Measurements from ENCODE around the gene LUC7L2. TPM values are rescaled to one million over a fixed set of nuclear protein-coding genes. Genes with fewer than 3 reads are reported as not detected.
A peak's percentile ranks its signal among the peaks of the same experiment; 100 is the strongest.
"Not testable (repeated sequence)": the region's sequence is repeated elsewhere in the genome, so short reads cannot be mapped to it uniquely, and the experiment has no call there.

The LUC7L2 gene, protein sequence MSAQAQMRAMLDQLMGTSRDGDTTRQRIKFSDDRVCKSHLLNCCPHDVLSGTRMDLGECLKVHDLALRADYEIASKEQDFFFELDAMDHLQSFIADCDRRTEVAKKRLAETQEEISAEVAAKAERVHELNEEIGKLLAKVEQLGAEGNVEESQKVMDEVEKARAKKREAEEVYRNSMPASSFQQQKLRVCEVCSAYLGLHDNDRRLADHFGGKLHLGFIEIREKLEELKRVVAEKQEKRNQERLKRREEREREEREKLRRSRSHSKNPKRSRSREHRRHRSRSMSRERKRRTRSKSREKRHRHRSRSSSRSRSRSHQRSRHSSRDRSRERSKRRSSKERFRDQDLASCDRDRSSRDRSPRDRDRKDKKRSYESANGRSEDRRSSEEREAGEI
- total RNA-seq = 100 to 1,000 TPM in 1 of 7 donors, 10 to 100 TPM in 6; 75.0 to 105 (median 84.8) TPM
- polyA plus RNA-seq = 10 to 100 TPM; 34.0 to 48.4 (median 40.2) TPM
- long read RNA-seq, donor 1, transcript LUC7L2-202 (10 exons, 2,645 nt) = major isoform, 7 of 42 reads
- long read RNA-seq, donor 1, partial matches to known transcripts = 30 of 42 reads
- long read RNA-seq, donor 1, other reads (novel, unspliced or antisense) = 0 of 42 reads
- long read RNA-seq, donor 2, transcript LUC7L2-202 (10 exons, 2,645 nt) = major isoform, 16 of 37 reads
- long read RNA-seq, donor 2, partial matches to known transcripts = 16 of 37 reads
- long read RNA-seq, donor 2, other reads (novel, unspliced or antisense) = 0 of 37 reads

DNA sequence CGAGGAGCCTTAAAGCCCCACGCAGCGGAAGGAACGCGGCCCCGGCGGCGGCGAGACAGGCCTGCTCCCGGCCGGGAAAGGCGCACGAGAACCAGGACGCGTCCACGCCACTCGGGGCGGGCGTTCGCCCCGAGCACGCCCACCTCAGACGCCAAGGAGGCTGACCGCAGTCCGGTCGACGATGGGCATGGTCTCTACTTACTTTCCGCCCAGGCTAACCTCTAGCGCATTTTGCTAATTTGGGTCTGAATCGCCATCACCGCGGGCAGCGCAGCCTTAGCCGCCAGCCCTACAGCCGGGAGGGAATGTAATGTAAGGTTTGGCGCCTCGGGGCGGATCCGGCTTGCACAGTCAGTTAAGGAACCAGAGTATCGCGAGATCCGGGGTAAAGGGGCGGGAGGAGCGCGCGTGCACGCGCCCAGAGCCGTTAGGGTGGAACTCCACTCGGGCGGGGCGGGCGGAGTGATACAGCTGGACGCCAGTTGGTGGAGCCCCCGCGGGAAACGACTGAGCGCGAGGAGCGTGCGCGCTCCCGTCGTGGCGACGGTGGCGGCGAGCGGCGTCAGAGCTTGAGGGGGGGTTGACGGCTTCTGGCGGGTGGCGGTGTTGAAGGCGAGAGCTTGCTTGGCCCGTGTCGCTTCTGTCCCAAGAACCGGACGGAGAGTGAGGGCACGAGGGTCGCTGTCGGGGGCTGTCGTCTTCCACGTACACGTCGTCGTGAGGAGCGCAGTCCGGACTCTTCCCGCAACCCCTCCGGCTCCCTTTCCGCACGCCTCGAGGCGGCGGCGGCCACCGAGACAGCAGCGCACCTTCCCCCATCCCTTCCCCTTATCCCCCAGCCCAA, at the start of gene LUC7L2:
Gene LUC7L2, plus strand, starts transcription at position 529 of the 844 bp plus-strand sequence. CDS start 368 bp downstream, outside the sequence.
- Histone ChIP-seq H3K9me3 (no peaks in the 10 kb centered on the region), H3K27ac (peak within 1 kb of the TSS; percentile 96 to 100 (median 100)), H3K4me1 (peaks cover 21 to 58% (median 41%) of the 10 kb centered on the region in 6 donors), H3K27me3 (replicated peaks in 1 of 7) (no peaks in the 10 kb centered on the region), H3K36me3 (peaks cover 0 to 21% (median 2%) of the 10 kb centered on the region in 6 donors), H3K4me3 (peak within 1 kb of the TSS; percentile 74 to 99 (median 88))
- TF ChIP-seq, protein P1, sequence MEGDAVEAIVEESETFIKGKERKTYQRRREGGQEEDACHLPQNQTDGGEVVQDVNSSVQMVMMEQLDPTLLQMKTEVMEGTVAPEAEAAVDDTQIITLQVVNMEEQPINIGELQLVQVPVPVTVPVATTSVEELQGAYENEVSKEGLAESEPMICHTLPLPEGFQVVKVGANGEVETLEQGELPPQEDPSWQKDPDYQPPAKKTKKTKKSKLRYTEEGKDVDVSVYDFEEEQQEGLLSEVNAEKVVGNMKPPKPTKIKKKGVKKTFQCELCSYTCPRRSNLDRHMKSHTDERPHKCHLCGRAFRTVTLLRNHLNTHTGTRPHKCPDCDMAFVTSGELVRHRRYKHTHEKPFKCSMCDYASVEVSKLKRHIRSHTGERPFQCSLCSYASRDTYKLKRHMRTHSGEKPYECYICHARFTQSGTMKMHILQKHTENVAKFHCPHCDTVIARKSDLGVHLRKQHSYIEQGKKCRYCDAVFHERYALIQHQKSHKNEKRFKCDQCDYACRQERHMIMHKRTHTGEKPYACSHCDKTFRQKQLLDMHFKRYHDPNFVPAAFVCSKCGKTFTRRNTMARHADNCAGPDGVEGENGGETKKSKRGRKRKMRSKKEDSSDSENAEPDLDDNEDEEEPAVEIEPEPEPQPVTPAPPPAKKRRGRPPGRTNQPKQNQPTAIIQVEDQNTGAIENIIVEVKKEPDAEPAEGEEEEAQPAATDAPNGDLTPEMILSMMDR (IDR thresholded peaks at IDR 0.05 in 8 of 11, conservative IDR thresholded peaks at IDR 0.05 in 3 of 11) = peak in 8 of 11 experiments; percentile 18 to 62 (median 42)
- TF ChIP-seq POLR2AphosphoS5 (IDR thresholded peaks at IDR 0.05) = peak; percentile 97 to 99 (median 98)
- peak; percentile 74 to 89 (median 81) for TF ChIP-seq POLR2A (IDR thresholded peaks at IDR 0.05)
- 0 to 1% (median 0%) methylated on average over 51 to 98 of the region's 98 CpGs for WGBS, 5 donors
- intact Hi-C loops (cut with DNase I; ENCODE audit: low total_unique reads) = loop anchor here (2.0 kb wide), 1 partner anchor 19 kb away; the partner anchor contains the start of gene FMC1
- peak; percentile 100 for DNase-seq

DNA sequence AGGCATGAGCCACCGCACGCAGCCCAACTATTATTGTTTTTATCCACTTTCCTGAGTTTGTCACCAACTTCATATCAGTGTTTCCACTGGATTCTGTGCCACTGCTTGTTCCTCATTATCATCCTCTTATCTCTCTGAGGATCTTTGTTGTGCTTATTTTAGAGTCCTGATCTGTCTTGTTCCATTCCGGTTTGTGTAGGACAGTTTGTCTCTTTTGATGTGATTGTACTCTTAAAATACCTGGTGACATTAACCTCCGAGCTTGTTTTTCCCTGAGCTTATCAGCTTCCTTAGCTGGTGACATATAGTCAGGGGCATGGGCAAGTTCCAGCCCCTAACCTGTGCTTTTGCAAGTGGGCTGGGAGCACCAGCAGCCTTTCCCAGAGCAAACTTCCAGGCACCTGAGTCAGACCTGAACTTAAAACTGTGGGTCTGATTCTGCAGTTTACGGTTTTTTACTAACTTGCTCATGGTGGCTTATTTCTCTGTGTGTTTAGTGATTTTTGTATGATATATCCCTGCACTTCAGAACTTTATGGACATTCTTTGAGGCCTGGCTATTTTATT, 41.7 kb upstream of the LUC7L2 start:
- H3K4me3 ChIP-seq = no peak overlapping the region
- H3K27me3 ChIP-seq (replicated peaks in 1 of 7) = no peaks in the 10 kb centered on the region
- no peaks in the 10 kb centered on the region for H3K4me1 ChIP-seq
- whole genome bisulfite sequencing, 5 donors = 60 to 80% (median 72%) methylated on average over 5 of the region's 5 CpGs
- DNase-seq = no peak
- no peaks in the 10 kb centered on the region for H3K9me3 ChIP-seq
- H3K36me3 ChIP-seq = no peaks in the 10 kb centered on the region
- TF ChIP-seq POLR2AphosphoS5 (IDR thresholded peaks at IDR 0.05) (no peak), POLR2A (IDR thresholded peaks at IDR 0.05) (no peak)
- TF ChIP-seq, protein P1 (IDR thresholded peaks at IDR 0.05 in 8 of 11, conservative IDR thresholded peaks at IDR 0.05 in 3 of 11) = no peak
- intact Hi-C loops (cut with DNase I; ENCODE audit: low total_unique reads) = no loop called here
- H3K27ac ChIP-seq = no peak overlapping the region

DNA sequence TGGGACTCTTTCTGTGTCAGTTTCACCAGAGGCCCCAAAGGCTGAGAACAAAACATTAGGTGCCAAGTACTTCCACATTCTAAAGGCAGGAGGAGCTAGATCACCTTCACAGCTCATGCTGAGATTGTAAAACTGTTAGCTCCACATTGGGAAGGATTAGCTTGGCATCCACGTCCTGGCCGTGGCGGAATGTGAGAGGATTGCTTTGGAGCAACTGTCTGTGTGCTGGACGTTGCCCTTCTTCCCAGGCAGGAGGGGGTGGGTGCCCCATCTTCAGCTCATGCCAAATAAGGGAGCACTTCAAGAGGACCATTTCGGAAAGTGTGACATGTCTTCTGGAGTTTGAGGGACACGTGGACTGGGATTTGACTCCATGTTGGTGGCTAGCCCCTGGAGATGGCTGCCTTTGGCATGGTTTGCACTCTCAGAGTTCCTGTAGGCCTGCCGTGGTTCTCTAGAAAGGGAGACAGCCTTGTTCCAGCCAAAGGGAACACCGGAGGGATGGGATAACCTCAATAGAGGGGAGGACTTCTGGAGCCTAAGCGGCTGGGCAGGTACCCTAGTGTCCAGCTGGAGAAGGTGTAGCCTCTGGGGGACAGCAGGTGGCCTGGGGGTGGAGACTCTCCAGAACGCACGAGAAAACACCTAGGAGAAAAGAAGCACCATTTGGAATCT, 38.5 kb upstream of the LUC7L2 start:
- no peak overlapping the region for H3K27ac ChIP-seq
- no peaks in the 10 kb centered on the region for H3K36me3 ChIP-seq
- no peak for DNase-seq
- intact Hi-C loops (cut with DNase I; ENCODE audit: low total_unique reads) = no loop called here
- no peaks in the 10 kb centered on the region for H3K27me3 ChIP-seq (replicated peaks in 1 of 7)
- H3K9me3 ChIP-seq = no peaks in the 10 kb centered on the region
- H3K4me1 ChIP-seq = no peaks in the 10 kb centered on the region
- TF ChIP-seq POLR2AphosphoS5 (IDR thresholded peaks at IDR 0.05) = no peak
- TF ChIP-seq POLR2A (IDR thresholded peaks at IDR 0.05) = no peak
- TF ChIP-seq, protein P1 (IDR thresholded peaks at IDR 0.05 in 8 of 11, conservative IDR thresholded peaks at IDR 0.05 in 3 of 11) = no peak
- WGBS, 5 donors = 72 to 84% (median 81%) methylated on average over 11 of the region's 11 CpGs
- no peak overlapping the region for H3K4me3 ChIP-seq

DNA sequence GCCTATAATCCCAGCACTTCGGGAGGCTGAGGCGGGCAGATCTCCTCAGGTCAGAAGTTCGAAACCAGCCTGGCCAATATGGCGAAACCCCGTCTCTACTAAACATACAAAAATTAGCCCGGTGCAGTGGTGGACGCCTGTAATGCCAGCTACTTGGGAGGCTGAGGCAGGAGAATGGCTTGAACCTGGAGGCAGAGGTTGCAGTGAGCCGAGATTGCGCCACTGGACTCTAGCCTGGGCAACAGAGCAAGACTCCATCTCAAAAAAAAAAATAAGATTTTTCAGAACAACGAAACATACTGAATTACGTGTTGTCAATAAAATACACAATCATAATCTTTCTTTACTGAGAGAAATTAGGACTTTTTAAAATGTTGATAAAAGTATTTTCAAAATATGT, 35.0 kb upstream of the LUC7L2 start:
- WGBS, 5 donors = 94 to 98% (median 96%) methylated on average over 11 of the region's 11 CpGs
- H3K36me3 ChIP-seq; H3K9me3 ChIP-seq; H3K27ac ChIP-seq; H3K27me3 ChIP-seq (replicated peaks in 1 of 7); H3K4me3 ChIP-seq; H3K4me1 ChIP-seq; DNase-seq; intact Hi-C loops (cut with DNase I; ENCODE audit: low total_unique reads): not testable (repeated sequence)
